Tibial artery (tissue), 4 donors: ENCODE results near the gene C6orf136.

Experiments used
- DNase-seq, 2 donors: peaks; one replicate each; pipeline ENCODE4 v3.0.0-alpha.2; 2019
- H3K27ac ChIP-seq, 2 donors: fragments of 200-600 bp; sonication (generic) in 1 of 2; 1 replicate in 1 of 2; 2 replicates in 1 of 2; pipeline ENCODE4 v1.5.1; 2018 to 2019; ENCODE audit warnings: mild to moderate bottlenecking in 1 of 2
- H3K27me3 ChIP-seq, 2 donors: fragments of 200-600 bp; sonication (generic) in 1 of 2; one replicate each; pipeline versions ENCODE4 v1.5.1 to v1.6.0; 2016 to 2019
- H3K36me3 ChIP-seq, 3 donors: fragments of 200-600 bp; sonication (generic) in 2 of 3; one replicate each; pipeline ENCODE4 v1.5.1; 2016 to 2019; ENCODE audit warnings: mild to moderate bottlenecking in 2 of 3
- H3K4me1 ChIP-seq, 4 donors: fragments of 200-600 bp; sonication (generic) in 2 of 4; 1 replicate in 3 of 4; 2 replicates in 1 of 4; pipeline ENCODE4 v1.5.1; 2016 to 2019
- H3K4me3 ChIP-seq, 2 donors: fragments of 200-600 bp; sonication (generic) in 1 of 2; 1 replicate in 1 of 2; 2 replicates in 1 of 2; pipeline ENCODE4 v1.5.1; 2018 to 2019; ENCODE audit warnings: mild to moderate bottlenecking in 2 of 2
- H3K9me3 ChIP-seq, 3 donors: fragments of 200-600 bp; sonication (generic) in 1 of 3; one replicate each; pipeline ENCODE4 v1.5.1; 2016 to 2019
- CTCF ChIP-seq, 2 experiments: fragments of 200-600 bp in 1 of 2; fragments of 450-650 bp in 1 of 2; IDR thresholded peaks; one replicate each; pipeline ENCODE4 v1.5.1; 2017 to 2019; ENCODE audit warnings: antibody characterized with exemption in 2 of 2, mild to moderate bottlenecking in 1 of 2, moderate library complexity in 1 of 2
- intact Hi-C: fragments of 100-400 bp; cut with DNase I; formaldehyde crosslinking; loops from one replicate; pipeline ENCODE4 v1.15.0; 2023; ENCODE audit warnings: low total_unique reads

The C6orf136 gene

GRCh38 chr6:30689985-30690384 lies 43.1 kb downstream of the C6orf136 start:
- no peak for TF ChIP-seq CTCF (IDR thresholded peaks at IDR 0.05)
- Histone ChIP-seq H3K4me3 (peak overlapping the region; percentile 61 to 69), H3K27ac (peak overlapping the region; percentile 94 to 100), H3K4me1 (peaks cover 0 to 57% (median 36%) of the 10 kb centered on the region in 4 donors), H3K27me3 (no peaks in the 10 kb centered on the region), H3K36me3 (no peaks in the 10 kb centered on the region), H3K9me3 (no peaks in the 10 kb centered on the region)
- intact Hi-C loops: loop anchor here (2.0 kb wide), 1 partner anchor 27 kb away; the partner anchor contains the start of gene MDC1
- DNase-seq: peak in 1 of 2 donors; percentile 63

DNA sequence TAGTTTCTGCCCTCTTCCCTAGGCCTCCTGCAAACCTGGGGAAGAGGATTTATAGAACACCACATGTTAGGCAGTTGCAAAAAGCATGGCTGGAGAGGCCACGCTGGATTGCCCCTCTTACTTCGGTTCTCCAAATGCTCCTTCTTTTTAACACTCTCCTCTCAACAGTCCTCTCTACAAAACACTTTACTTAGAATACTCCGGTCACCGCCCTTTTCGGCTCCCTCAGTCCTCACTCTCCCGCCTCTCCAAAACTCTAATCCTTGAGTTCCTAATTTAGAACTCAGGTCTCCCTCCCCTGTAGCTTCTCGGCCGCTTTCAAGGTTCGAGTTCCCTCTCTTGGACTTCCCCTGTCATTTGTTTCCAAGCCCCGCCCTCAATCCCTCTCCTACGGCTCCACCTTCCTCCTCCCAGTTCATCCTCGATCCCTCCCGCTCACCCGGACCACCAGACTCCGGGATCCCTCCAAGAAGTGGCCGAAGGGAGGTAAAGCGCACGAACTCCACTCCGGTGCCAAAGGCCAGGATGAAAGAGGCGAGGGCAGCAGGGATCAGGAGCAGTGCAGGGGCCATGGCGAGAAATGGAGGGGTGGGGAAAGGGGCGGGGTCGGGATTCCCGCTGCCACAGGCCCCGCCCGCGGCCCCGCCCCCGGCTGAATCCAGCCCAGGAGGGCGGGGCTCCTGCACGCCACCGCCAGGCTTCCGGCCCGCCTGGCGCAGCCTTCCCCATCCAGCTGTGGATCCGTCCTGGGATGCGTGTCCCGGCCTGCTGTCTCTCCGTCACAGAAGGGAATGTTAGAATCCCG lies 43.7 kb downstream of the C6orf136 start, which contains the start of gene NRM:
Gene NRM, minus strand, starts transcription at position 582 of the 805 bp plus-strand sequence. Its CDS starts 10 bp downstream, at position 572.
- Histone ChIP-seq H3K4me3 (peak within 1 kb of the TSS; percentile 61 to 69), H3K4me1 (peaks cover 0 to 54% (median 39%) of the 10 kb centered on the region in 4 donors), H3K36me3 (no peaks in the 10 kb centered on the region), H3K27ac (peak within 1 kb of the TSS; percentile 94 to 100), H3K9me3 (no peaks in the 10 kb centered on the region), H3K27me3 (no peaks in the 10 kb centered on the region)
- peak; percentile 89 to 94 for DNase-seq
- intact Hi-C loops: loop anchor here (2.0 kb wide), 1 partner anchor 26 kb away; the partner anchor contains the start of gene MDC1
- TF ChIP-seq CTCF (IDR thresholded peaks at IDR 0.05): no peak

- Histone ChIP-seq H3K27ac (peak overlapping the region; percentile 94 to 100), H3K9me3 (no peaks in the 10 kb centered on the region), H3K27me3 (no peaks in the 10 kb centered on the region), H3K36me3 (no peaks in the 10 kb centered on the region), H3K4me1 (peaks cover 0 to 51% (median 42%) of the 10 kb centered on the region in 4 donors), H3K4me3 (peak overlapping the region; percentile 61 to 69)
- peak in 1 of 2 donors; percentile 34 for DNase-seq
- no peak for TF ChIP-seq CTCF (IDR thresholded peaks at IDR 0.05)
- intact Hi-C loops: loop anchor here (2.0 kb wide), 1 partner anchor 25 kb away; the partner anchor contains the start of gene MDC1
Measured at GRCh38 chr6:30691208-30691847, 44.4 kb downstream of the C6orf136 start.

DNA sequence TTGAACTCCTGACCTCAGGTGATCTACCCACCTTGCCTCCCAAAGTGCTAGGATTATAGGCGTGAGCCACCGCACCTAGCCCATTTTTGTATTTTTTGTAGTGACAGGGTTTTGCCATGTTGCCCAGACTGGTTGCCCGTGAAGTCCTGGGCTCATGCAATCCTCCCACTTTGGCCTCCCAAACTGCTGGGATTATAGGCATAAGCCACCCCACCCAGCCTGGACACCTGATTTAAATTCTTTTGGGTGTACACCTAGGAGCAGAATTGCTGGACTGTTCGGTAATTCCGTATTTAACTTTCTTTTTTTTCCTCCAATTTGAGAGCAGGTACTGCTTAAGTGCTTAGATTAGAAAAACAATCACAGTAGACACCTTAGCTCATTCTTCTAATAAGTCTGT lies 49.5 kb downstream of the C6orf136 start:
- no peak overlapping the region for H3K27ac ChIP-seq
- peaks cover 0 to 7% (median 6%) of the 10 kb centered on the region in 3 donors for H3K36me3 ChIP-seq
- H3K9me3 ChIP-seq: no peaks in the 10 kb centered on the region
- no peaks in the 10 kb centered on the region for H3K27me3 ChIP-seq
- TF ChIP-seq CTCF (IDR thresholded peaks at IDR 0.05): no peak
- intact Hi-C loops: no loop called here
- H3K4me3 ChIP-seq: no peak overlapping the region
- peaks cover 0 to 17% (median 10%) of the 10 kb centered on the region in 4 donors for H3K4me1 ChIP-seq
- no peak for DNase-seq

- no peak overlapping the region for H3K27ac ChIP-seq
- intact Hi-C loops: no loop called here
- no peaks in the 10 kb centered on the region for H3K9me3 ChIP-seq
- H3K4me1 ChIP-seq: peaks cover 0 to 9% (median 3%) of the 10 kb centered on the region in 4 donors
- H3K36me3 ChIP-seq: peaks cover 6 to 44% (median 28%) of the 10 kb centered on the region in 3 donors
- TF ChIP-seq CTCF (IDR thresholded peaks at IDR 0.05): no peak
- DNase-seq: peak; percentile 56 to 58
- H3K27me3 ChIP-seq: no peaks in the 10 kb centered on the region
- no peak overlapping the region for H3K4me3 ChIP-seq
Measured at GRCh38 chr6:30700340-30700739, 53.4 kb downstream of the C6orf136 start.
